Panc1 (cell line): ENCODE results near the gene MAGI2. TPM values are rescaled to one million over a fixed set of nuclear protein-coding genes. Genes with fewer than 3 reads are reported as not detected.

Experiments used
- ATAC-seq: fragments of 200-7000 bp; cut with Tn5 transposase; 2 replicates; pipeline ENCODE4 v1.9.1; 2020; ENCODE audit warnings: mild to moderate bottlenecking, moderate library complexity
- BruUV-seq: library from RNA; stranded (reverse); fragments of 400-500 nt; replicated peaks from 2 replicates; lab custom pipeline; 2021; lab: Mats Ljungman, UMichigan
- CTCF ChIA-PET: fragments of 300-600 bp; sonication (Branson Sonifier 250); formaldehyde crosslinking; loops from one replicate; lab custom pipeline; 2022; ENCODE audit warnings: antibody characterized with exemption; lab: Charles Lee
- POLR2A ChIA-PET: fragments of 300-600 bp; sonication (Branson Sonifier 250); formaldehyde crosslinking; loops from one replicate; lab custom pipeline; 2022; ENCODE audit warnings: antibody characterized with exemption; lab: Charles Lee
- DNase-seq: peaks from one replicate; pipeline ENCODE4 v3.0.0-alpha.2; 2010; ENCODE audit warnings: low read depth, low spot score
- H3K27ac ChIP-seq: 2 replicates; pipeline ENCODE4 v1.5.1; 2011; ENCODE audit warnings: mild to moderate bottlenecking, low read length, inconsistent platforms
- H3K27me3 ChIP-seq: fragments of 200-500 bp; sonication (Bioruptor generic); 2 replicates; pipeline ENCODE4 v1.6.0; 2014; ENCODE audit warnings: low read length, inconsistent platforms; ENCODE audit not compliant: control insufficient read depth, insufficient read depth
- H3K36me3 ChIP-seq: fragments of 200-500 bp; sonication (Bioruptor generic); 2 replicates; pipeline ENCODE4 v1.5.1; 2014; ENCODE audit warnings: inconsistent platforms, mild to moderate bottlenecking, low read length, moderate library complexity; ENCODE audit not compliant: control insufficient read depth, insufficient read depth
- H3K4me1 ChIP-seq: 2 replicates; pipeline ENCODE4 v1.5.1; 2011; ENCODE audit warnings: inconsistent platforms, mild to moderate bottlenecking, low read length, moderate library complexity; ENCODE audit not compliant: control insufficient read depth, insufficient read depth
- H3K4me3 ChIP-seq, 2 experiments: 2 replicates each; pipeline ENCODE4 v1.5.1; 2011 to 2012; ENCODE audit warnings: low read depth in 2 of 2, low read length in 2 of 2, mild to moderate bottlenecking in 2 of 2, inconsistent platforms in 1 of 2, moderate library complexity in 1 of 2
- H3K9me3 ChIP-seq: fragments of 200-500 bp; sonication (Bioruptor generic); 2 replicates; pipeline ENCODE4 v1.5.1; 2014; ENCODE audit warnings: low read depth, mild to moderate bottlenecking, inconsistent platforms, low read length, moderate library complexity; ENCODE audit not compliant: control insufficient read depth, insufficient read depth
- CTCF ChIP-seq: fragments of 450-650 bp; IDR thresholded peaks from 2 replicates; pipeline ENCODE4 v1.5.1; 2017; ENCODE audit warnings: mild to moderate bottlenecking
- POLR2AphosphoS5 ChIP-seq: IDR thresholded peaks from 2 replicates; pipeline ENCODE4 v1.6.1; 2012; ENCODE audit warnings: mild to moderate bottlenecking, low read depth, low read length, moderate library complexity
- SIN3A ChIP-seq: IDR thresholded peaks from 2 replicates; pipeline ENCODE4 v1.6.1; 2012; ENCODE audit warnings: low read depth, mild to moderate bottlenecking, low read length, moderate library complexity, borderline replicate concordance; ENCODE audit not compliant: insufficient read depth
- TCF7L2 ChIP-seq: IDR thresholded peaks from 2 replicates; pipeline ENCODE4 v1.6.1; 2011; ENCODE audit warnings: mild to moderate bottlenecking, low read depth, low read length, inconsistent platforms
- in situ Hi-C: cut with HindIII; loops from 2 replicates; pipeline ENCODE4 v1.10.0; 2016; ENCODE audit warnings: low sequenced_read_pairs, low pct_unique_long_range_greater_than_20kb
- intact Hi-C: fragments of 100-400 bp; cut with micrococcal nuclease; formaldehyde crosslinking; loops from one replicate; pipeline ENCODE4 v1.10.0; 2022; ENCODE audit not compliant: unreplicated experiment
- total RNA-seq: library from RNA; stranded (reverse); gene quantifications from one replicate; pipeline ENCODE4 v1.2.1, GENCODE V29; 2021; ENCODE audit not compliant: unreplicated experiment
- TF ChIP-seq, protein P1 (sequence below), 2 experiments: IDR thresholded peaks; 2 replicates each; pipeline ENCODE4 v1.6.1; 2011 to 2012; ENCODE audit warnings: low read depth in 2 of 2, control low read depth in 1 of 2, low read length in 1 of 2, mild to moderate bottlenecking in 1 of 2, moderate library complexity in 1 of 2; ENCODE audit not compliant: insufficient read depth in 1 of 2

The MAGI2 gene
- total RNA-seq, 1 experiment from 2014 or later, result 5.4 TPM

DNA sequence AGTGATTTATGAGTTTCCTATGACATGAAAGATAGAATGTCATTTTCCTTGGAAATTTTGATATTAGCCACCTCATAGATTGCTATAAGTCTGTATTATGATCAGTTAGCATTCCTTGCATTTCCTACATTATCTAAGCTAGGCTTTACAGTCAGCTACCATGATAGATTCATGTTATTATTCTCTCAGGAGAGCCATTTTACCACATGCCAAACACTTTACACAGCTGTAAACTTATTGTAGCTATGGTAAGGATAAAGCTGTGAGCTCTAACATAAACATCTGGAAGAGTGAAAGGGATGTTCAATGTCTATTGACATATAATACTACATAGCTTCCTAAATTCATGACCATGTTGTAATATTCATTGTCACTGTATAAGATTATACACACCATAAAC is 1046.9 kb downstream of the MAGI2 start:
- in situ Hi-C loops, result no loop called here
- Histone ChIP-seq H3K27me3 (peaks cover 11% of the 10 kb centered on the region), H3K27ac (no peak overlapping the region), H3K9me3 (no peaks in the 10 kb centered on the region), H3K36me3 (no peaks in the 10 kb centered on the region), H3K4me3 (no peak overlapping the region), H3K4me1 (no peaks in the 10 kb centered on the region)
- ChIA-PET CTCF (no interaction called here), POLR2A (no interaction called here)
- no TSS peak for BruUV-seq
- TF ChIP-seq TCF7L2 (no peak), SIN3A (no peak), CTCF (no peak), POLR2AphosphoS5 (no peak)
- TF ChIP-seq, protein P1, sequence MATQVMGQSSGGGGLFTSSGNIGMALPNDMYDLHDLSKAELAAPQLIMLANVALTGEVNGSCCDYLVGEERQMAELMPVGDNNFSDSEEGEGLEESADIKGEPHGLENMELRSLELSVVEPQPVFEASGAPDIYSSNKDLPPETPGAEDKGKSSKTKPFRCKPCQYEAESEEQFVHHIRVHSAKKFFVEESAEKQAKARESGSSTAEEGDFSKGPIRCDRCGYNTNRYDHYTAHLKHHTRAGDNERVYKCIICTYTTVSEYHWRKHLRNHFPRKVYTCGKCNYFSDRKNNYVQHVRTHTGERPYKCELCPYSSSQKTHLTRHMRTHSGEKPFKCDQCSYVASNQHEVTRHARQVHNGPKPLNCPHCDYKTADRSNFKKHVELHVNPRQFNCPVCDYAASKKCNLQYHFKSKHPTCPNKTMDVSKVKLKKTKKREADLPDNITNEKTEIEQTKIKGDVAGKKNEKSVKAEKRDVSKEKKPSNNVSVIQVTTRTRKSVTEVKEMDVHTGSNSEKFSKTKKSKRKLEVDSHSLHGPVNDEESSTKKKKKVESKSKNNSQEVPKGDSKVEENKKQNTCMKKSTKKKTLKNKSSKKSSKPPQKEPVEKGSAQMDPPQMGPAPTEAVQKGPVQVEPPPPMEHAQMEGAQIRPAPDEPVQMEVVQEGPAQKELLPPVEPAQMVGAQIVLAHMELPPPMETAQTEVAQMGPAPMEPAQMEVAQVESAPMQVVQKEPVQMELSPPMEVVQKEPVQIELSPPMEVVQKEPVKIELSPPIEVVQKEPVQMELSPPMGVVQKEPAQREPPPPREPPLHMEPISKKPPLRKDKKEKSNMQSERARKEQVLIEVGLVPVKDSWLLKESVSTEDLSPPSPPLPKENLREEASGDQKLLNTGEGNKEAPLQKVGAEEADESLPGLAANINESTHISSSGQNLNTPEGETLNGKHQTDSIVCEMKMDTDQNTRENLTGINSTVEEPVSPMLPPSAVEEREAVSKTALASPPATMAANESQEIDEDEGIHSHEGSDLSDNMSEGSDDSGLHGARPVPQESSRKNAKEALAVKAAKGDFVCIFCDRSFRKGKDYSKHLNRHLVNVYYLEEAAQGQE (IDR thresholded peaks at IDR 0.05; ENCODE audit: insufficient read depth in 1 of 2, low read depth in 2 of 2, low read length in 1 of 2), result no peak
- intact Hi-C loops, result no loop called here
- ATAC-seq, result no peak
- DNase-seq, result no peak

- POLR2A ChIA-PET, result no interaction called here
- no peak for ATAC-seq
- in situ Hi-C loops (no loop called here), intact Hi-C loops (no loop called here)
- TF ChIP-seq POLR2AphosphoS5, result no peak
- TF ChIP-seq CTCF, result no peak
- TF ChIP-seq, protein P1 (IDR thresholded peaks at IDR 0.05; ENCODE audit: insufficient read depth in 1 of 2, low read depth in 2 of 2, low read length in 1 of 2), result no peak
- TF ChIP-seq SIN3A, result no peak
- no peak for TF ChIP-seq TCF7L2
- CTCF ChIA-PET, result no interaction called here
- Histone ChIP-seq H3K4me3 (no peak overlapping the region), H3K4me1 (no peaks in the 10 kb centered on the region), H3K27ac (no peak overlapping the region), H3K9me3 (no peaks in the 10 kb centered on the region), H3K27me3 (peaks cover 17% of the 10 kb centered on the region), H3K36me3 (no peaks in the 10 kb centered on the region)
- DNase-seq, result no peak
- BruUV-seq, result no TSS peak
These were observed 1051.4 kb downstream of the MAGI2 start for GRCh38 chr7:78402096-78402495.
